Measurements from ENCODE around the gene MRGPRX4.

Gene MRGPRX4

GRCh38 chr11:18145025-18145424, 27.6 kb upstream of the MRGPRX4 start:
- H4K20me1 ChIP-seq (ENCODE audit: insufficient read depth, low read length): no peaks in the 10 kb centered on the region

GRCh38 chr11:18145837-18146236, 26.8 kb upstream of the MRGPRX4 start:
- no peak overlapping the region for H3K9ac ChIP-seq (ENCODE audit: low read length)
- no peaks in the 10 kb centered on the region for H3K9me3 ChIP-seq (ENCODE audit: low read length)
- peaks cover 5% of the 10 kb centered on the region; the same call in 1 of the 2 replicates for H3K27me3 ChIP-seq (ENCODE audit: insufficient read depth, low read length)
- no peaks in the 10 kb centered on the region for H3K4me1 ChIP-seq (ENCODE audit: insufficient read depth, low read length, severe bottlenecking)
- H3K4me2 ChIP-seq (ENCODE audit: low read length): no peak overlapping the region
- H3K9me2 ChIP-seq (ENCODE audit: low read depth, low read length): no peaks in the 10 kb centered on the region
- no peak overlapping the region for H3K4me3 ChIP-seq (ENCODE audit: low read depth, low read length, poor library complexity, severe bottlenecking)
- H3F3A ChIP-seq (ENCODE audit: insufficient read depth, low read length): no peaks in the 10 kb centered on the region
- no peak overlapping the region for H2AFZ ChIP-seq (ENCODE audit: low read length)
- H3K27ac ChIP-seq (ENCODE audit: low read depth, low read length, poor library complexity, severe bottlenecking): no peak overlapping the region
- H4K20me1 ChIP-seq (ENCODE audit: insufficient read depth, low read length): no peaks in the 10 kb centered on the region
- H3K36me3 ChIP-seq (ENCODE audit: insufficient read depth, low read length): no peaks in the 10 kb centered on the region
- no peaks in the 10 kb centered on the region for H3K79me2 ChIP-seq (ENCODE audit: insufficient read depth, low read length)
- no peak for TF ChIP-seq CTCF (IDR thresholded peaks at IDR 0.05; ENCODE audit: low read length)

More at GRCh38 chr11:18145025-18145424, 27.6 kb upstream of the MRGPRX4 start:
- no peak overlapping the region for H3K4me3 ChIP-seq (ENCODE audit: low read depth, low read length, poor library complexity, severe bottlenecking)
- H3K4me2 ChIP-seq (ENCODE audit: low read length): no peak overlapping the region
- TF ChIP-seq CTCF (IDR thresholded peaks at IDR 0.05; ENCODE audit: low read length): peak; percentile 33; the same call in 1 of the 2 replicates
- no peak for TF ChIP-seq EZH2 (IDR thresholded peaks at IDR 0.05; ENCODE audit: borderline replicate concordance, low read length)
- H3K27ac ChIP-seq (ENCODE audit: low read depth, low read length, poor library complexity, severe bottlenecking): no peak overlapping the region
- no peak overlapping the region for H2AFZ ChIP-seq (ENCODE audit: low read length)
- H3K9ac ChIP-seq (ENCODE audit: low read length): no peak overlapping the region
- H3K36me3 ChIP-seq (ENCODE audit: insufficient read depth, low read length): no peaks in the 10 kb centered on the region
- no peaks in the 10 kb centered on the region for H3K9me3 ChIP-seq (ENCODE audit: low read length)
- H3F3A ChIP-seq (ENCODE audit: insufficient read depth, low read length): no peaks in the 10 kb centered on the region
- peaks cover 5% of the 10 kb centered on the region; the same call in 1 of the 2 replicates for H3K27me3 ChIP-seq (ENCODE audit: insufficient read depth, low read length)
- no peaks in the 10 kb centered on the region for H3K79me2 ChIP-seq (ENCODE audit: insufficient read depth, low read length)
- H3K4me1 ChIP-seq (ENCODE audit: insufficient read depth, low read length, severe bottlenecking): no peaks in the 10 kb centered on the region
- no peaks in the 10 kb centered on the region for H3K9me2 ChIP-seq (ENCODE audit: low read depth, low read length)

GRCh38 chr11:18151581-18151980, 21.1 kb upstream of the MRGPRX4 start:
- H3K79me2 ChIP-seq (ENCODE audit: insufficient read depth, low read length): no peaks in the 10 kb centered on the region
- no peak for TF ChIP-seq CTCF (IDR thresholded peaks at IDR 0.05; ENCODE audit: low read length)
- no peak for TF ChIP-seq EZH2 (IDR thresholded peaks at IDR 0.05; ENCODE audit: borderline replicate concordance, low read length)
- H3K4me1 ChIP-seq (ENCODE audit: insufficient read depth, low read length, severe bottlenecking): no peaks in the 10 kb centered on the region
- no peaks in the 10 kb centered on the region for H3K9me3 ChIP-seq (ENCODE audit: low read length)
- no peaks in the 10 kb centered on the region for H3F3A ChIP-seq (ENCODE audit: insufficient read depth, low read length)
- H3K4me3 ChIP-seq (ENCODE audit: low read depth, low read length, poor library complexity, severe bottlenecking): no peak overlapping the region
- peaks cover 8% of the 10 kb centered on the region; the same call in 1 of the 2 replicates for H3K27me3 ChIP-seq (ENCODE audit: insufficient read depth, low read length)
- no peaks in the 10 kb centered on the region for H4K20me1 ChIP-seq (ENCODE audit: insufficient read depth, low read length)
- no peak overlapping the region for H3K4me2 ChIP-seq (ENCODE audit: low read length)
- no peaks in the 10 kb centered on the region for H3K36me3 ChIP-seq (ENCODE audit: insufficient read depth, low read length)
- H3K27ac ChIP-seq (ENCODE audit: low read depth, low read length, poor library complexity, severe bottlenecking): no peak overlapping the region
- H2AFZ ChIP-seq (ENCODE audit: low read length): no peak overlapping the region
- no peak overlapping the region for H3K9ac ChIP-seq (ENCODE audit: low read length)
- H3K9me2 ChIP-seq (ENCODE audit: low read depth, low read length): no peaks in the 10 kb centered on the region

Data from OCI-LY1 (cell line).